GM12891 (cell line): ENCODE data around the gene RNASEH2B.

ENCODE experiments used
- PAX5 ChIP-seq: IDR thresholded peaks from 2 replicates; pipeline ENCODE4 v1.6.1; 2011; ENCODE audit warnings: low read length, moderate library complexity, mild to moderate bottlenecking; ENCODE audit not compliant: insufficient read depth, severe bottlenecking
- POLR2A ChIP-seq: IDR thresholded peaks from 2 replicates; pipeline ENCODE4 v1.6.1; 2011; ENCODE audit warnings: low read depth, low read length, control low read depth
- POLR2AphosphoS5 ChIP-seq: IDR thresholded peaks from 2 replicates; pipeline ENCODE4 v1.6.1; 2011; ENCODE audit warnings: low read depth, low read length, control low read depth
- POU2F2 ChIP-seq: IDR thresholded peaks from 2 replicates; pipeline ENCODE4 v1.6.1; 2011; ENCODE audit warnings: low read depth, mild to moderate bottlenecking, control low read depth, low read length, moderate library complexity
- TAF1 ChIP-seq: IDR thresholded peaks from 2 replicates; pipeline ENCODE4 v1.6.1; 2011; ENCODE audit warnings: low read depth, low read length, control low read depth

- TF ChIP-seq POLR2AphosphoS5 (no peak), POLR2A (no peak), TAF1 (no peak), PAX5 (no peak), POU2F2 (no peak)
Measured at GRCh38 chr13:50928659-50929462, 19.3 kb downstream of the RNASEH2B start.
